ENCODE data around the gene SMYD5.
A peak's percentile ranks its signal among the peaks of the same experiment; 100 is the strongest.

SMYD5 gene

GRCh38 chr2:73208258-73208657 is 5.8 kb upstream of the SMYD5 start:
- DNase-seq, result no peak

- DNase-seq, result no peak
These were observed 4.0 kb upstream of the SMYD5 start for GRCh38 chr2:73210019-73210418.

- no peak for DNase-seq
These were observed 3.3 kb upstream of the SMYD5 start for GRCh38 chr2:73210696-73211095.

GRCh38 chr2:73212098-73212447 is 2.0 kb upstream of the SMYD5 start:
- no peak for DNase-seq

GRCh38 chr2:73212448-73213176 is 1.4 kb upstream of the SMYD5 start:
- peak in 11 of 14 donors; percentile 5 to 42 (median 25) for DNase-seq

- DNase-seq, result no peak
These were observed 1.2 kb downstream of the SMYD5 start for GRCh38 chr2:73215254-73215653.

GRCh38 chr2:73217160-73217559 is 3.1 kb downstream of the SMYD5 start:
- DNase-seq, result no peak

- DNase-seq, result no peak
These were observed 3.8 kb downstream of the SMYD5 start for GRCh38 chr2:73217826-73218225.

- DNase-seq, result no peak
These were observed 4.3 kb downstream of the SMYD5 start for GRCh38 chr2:73218298-73218697.

- DNase-seq, result no peak
These were observed 9.8 kb downstream of the SMYD5 start for GRCh38 chr2:73223821-73224220.

GRCh38 chr2:73225513-73226360 is 11.7 kb downstream of the SMYD5 start:
- DNase-seq, result no peak

- no peak for DNase-seq
These were observed 13.0 kb downstream of the SMYD5 start for GRCh38 chr2:73227086-73227485.

GRCh38 chr2:73228631-73229030 is 14.6 kb downstream of the SMYD5 start:
- DNase-seq, result no peak

GRCh38 chr2:73232403-73233153 is 18.5 kb downstream of the SMYD5 start:
- DNase-seq, result peak in 2 of 14 donors; percentile 46 to 66

- DNase-seq, result peak; percentile 79 to 99 (median 98)
These were observed 19.3 kb downstream of the SMYD5 start, which contains the start of gene PRADC1 for GRCh38 chr2:73233154-73233931. PRADC1 (minus strand) TSS chr2:73233239; CDS start chr2:73233160, 79 bp downstream.

GRCh38 chr2:73233932-73234832 is 20.1 kb downstream of the SMYD5 start, which contains the start of gene CCT7:
CCT7 (plus strand) TSS chr2:73234308; CDS start chr2:73234379, 71 bp downstream.
- peak; percentile 54 to 99 (median 92) for DNase-seq

- DNase-seq, result no peak
These were observed 21.4 kb downstream of the SMYD5 start for GRCh38 chr2:73235315-73236028.

- no peak for DNase-seq
These were observed 23.1 kb downstream of the SMYD5 start for GRCh38 chr2:73237168-73237567.

GRCh38 chr2:73238149-73238548 is 24.1 kb downstream of the SMYD5 start:
- no peak for DNase-seq

- DNase-seq, result peak in 1 of 14 donors; percentile 51
These were observed 24.9 kb downstream of the SMYD5 start for GRCh38 chr2:73238976-73239375.

Data from C1 segment of cervical spinal cord (tissue), 14 donors.